HG03135 (cell line): Measurements from ENCODE around the gene KIF4B.
"Not testable (repeated sequence)": the region's sequence is repeated elsewhere in the genome, so short reads cannot be mapped to it uniquely, and the experiment has no call there.

Experiments used
- ATAC-seq: cut with Tn5 transposase; IDR thresholded peaks from one replicate; pipeline ENCODE4 v1.9.1; 2021; ENCODE audit warnings: mild to moderate bottlenecking, moderate library complexity; ENCODE audit not compliant: unreplicated experiment

The KIF4B gene, protein sequence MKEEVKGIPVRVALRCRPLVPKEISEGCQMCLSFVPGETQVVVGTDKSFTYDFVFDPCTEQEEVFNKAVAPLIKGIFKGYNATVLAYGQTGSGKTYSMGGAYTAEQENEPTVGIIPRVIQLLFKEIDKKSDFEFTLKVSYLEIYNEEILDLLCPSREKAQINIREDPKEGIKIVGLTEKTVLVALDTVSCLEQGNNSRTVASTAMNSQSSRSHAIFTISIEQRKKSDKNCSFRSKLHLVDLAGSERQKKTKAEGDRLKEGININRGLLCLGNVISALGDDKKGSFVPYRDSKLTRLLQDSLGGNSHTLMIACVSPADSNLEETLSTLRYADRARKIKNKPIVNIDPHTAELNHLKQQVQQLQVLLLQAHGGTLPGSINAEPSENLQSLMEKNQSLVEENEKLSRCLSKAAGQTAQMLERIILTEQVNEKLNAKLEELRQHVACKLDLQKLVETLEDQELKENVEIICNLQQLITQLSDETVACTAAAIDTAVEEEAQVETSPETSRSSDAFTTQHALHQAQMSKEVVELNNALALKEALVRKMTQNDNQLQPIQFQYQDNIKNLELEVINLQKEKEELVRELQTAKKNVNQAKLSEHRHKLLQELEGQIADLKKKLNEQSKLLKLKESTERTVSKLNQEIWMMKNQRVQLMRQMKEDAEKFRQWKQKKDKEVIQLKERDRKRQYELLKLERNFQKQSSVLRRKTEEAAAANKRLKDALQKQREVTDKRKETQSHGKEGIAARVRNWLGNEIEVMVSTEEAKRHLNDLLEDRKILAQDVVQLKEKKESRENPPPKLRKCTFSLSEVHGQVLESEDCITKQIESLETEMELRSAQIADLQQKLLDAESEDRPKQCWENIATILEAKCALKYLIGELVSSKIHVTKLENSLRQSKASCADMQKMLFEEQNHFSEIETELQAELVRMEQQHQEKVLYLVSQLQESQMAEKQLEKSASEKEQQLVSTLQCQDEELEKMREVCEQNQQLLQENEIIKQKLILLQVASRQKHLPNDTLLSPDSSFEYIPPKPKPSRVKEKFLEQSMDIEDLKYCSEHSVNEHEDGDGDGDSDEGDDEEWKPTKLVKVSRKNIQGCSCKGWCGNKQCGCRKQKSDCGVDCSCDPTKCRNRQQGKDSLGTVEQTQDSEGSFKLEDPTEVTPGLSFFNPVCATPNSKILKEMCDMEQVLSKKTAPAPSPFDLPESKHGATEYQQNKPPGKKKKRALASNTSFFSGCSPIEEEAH

GRCh38 chr5:155013526-155013925 is at the start of gene KIF4B:
TSS of gene KIF4B (plus strand) at chr5:155013755. CDS start at chr5:155013860, 105 bp downstream.
- ATAC-seq, result no peak

DNA sequence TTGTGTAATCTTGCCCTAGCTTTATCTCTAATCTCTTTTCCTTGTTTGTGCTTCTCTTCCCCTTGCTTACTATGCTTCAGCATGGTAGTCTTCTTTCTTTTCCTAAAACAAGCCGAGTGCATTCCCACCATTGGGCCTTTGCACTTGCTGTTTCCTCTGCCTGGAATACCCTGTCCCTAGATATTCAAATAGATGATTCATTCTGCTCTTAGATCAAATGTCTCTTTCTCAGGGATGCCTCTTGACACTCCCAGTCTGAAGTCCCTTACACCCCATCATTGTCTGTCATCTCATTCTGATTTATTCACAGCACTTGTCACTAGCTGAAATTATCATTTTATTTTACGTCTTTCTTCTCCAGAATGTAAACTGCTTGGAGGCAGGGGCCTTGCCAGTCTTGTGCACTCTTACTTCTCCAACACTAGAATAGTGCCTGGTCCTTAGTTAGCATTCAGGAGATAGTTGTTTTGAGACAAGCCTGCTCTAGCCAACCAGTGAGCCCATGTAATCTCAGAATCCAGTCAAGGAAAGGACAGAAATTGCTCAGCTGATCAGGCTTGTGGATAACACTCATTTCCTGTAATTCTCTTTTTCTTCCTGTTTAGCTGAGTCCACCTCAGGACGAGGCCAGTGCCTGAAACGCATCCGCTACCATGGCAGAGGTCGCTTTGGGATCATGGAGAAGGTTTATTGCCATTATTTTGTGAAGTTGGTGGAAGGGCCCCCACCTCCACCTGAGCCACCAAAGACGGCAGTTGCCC is 47.3 kb upstream of the KIF4B start:
- no peak for ATAC-seq

DNA sequence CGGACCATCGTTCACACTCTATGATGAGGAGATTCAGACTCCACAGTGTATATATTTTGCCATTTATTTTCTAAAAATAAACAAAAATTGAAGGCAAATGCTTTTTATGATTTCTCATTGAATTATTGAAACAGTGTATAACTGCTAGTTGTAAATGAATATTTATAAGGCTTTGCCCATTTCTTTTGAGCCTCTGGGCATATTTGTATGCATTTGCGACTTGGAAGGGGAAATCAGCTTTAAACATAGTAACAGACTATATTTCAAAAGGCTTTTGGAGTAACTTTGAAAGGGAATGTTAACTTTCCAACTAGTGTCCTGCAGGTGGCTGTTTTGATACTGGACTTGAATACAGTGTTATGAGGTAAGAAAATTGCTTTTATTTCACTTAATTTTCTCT is 46.7 kb upstream of the KIF4B start:
- no peak for ATAC-seq

- no peak for ATAC-seq
These were observed 46.0 kb upstream of the KIF4B start for GRCh38 chr5:154967421-154968024.

DNA sequence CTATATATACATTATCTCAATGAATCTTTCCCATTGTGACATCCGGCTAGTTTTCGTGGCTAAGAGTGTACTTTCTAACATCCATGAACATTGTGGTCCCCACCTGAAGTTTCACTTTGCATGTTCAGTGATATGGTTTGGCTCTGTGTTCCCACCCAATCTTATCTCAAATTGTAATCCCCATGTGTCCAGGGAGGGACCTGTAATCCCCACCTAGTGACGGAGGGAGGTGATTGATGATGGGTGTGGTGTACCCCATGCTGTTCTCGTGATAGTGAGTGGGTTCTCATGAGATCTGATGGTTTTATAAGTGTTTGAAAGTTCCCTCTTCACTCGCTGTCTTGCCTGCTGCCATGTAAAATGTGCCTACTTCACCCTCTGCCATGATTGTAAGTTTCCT is 44.6 kb upstream of the KIF4B start:
- no peak for ATAC-seq

- no peak for ATAC-seq
These were observed 42.8 kb upstream of the KIF4B start for GRCh38 chr5:154970759-154971158.

GRCh38 chr5:154971501-154971900 is 42.1 kb upstream of the KIF4B start:
- no peak for ATAC-seq

- no peak for ATAC-seq
These were observed 41.0 kb upstream of the KIF4B start for GRCh38 chr5:154972476-154973080.

DNA sequence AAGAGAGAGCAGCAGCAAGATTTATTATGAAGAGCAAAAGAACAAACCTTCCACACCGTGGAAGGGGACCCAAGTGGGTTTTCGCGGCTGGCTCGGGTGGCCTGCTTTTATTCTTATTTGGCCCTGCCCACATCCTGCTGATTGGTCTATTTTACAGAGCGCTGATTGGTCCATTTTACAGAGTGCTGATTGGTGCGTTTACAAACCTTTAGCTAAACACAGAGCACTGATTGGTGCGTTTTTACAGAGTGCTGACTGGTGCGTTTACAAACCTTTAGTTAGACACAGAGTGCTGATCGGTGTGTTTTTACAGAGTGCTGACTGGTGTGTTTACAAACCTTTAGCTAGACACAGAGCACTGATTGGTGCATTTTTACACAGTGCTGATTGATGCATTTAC is 37.5 kb upstream of the KIF4B start:
- not testable (repeated sequence) for ATAC-seq

- no peak for ATAC-seq
These were observed 36.1 kb upstream of the KIF4B start for GRCh38 chr5:154977409-154977808.

- ATAC-seq, result not testable (repeated sequence)
These were observed 35.3 kb upstream of the KIF4B start for GRCh38 chr5:154978294-154978693.

DNA sequence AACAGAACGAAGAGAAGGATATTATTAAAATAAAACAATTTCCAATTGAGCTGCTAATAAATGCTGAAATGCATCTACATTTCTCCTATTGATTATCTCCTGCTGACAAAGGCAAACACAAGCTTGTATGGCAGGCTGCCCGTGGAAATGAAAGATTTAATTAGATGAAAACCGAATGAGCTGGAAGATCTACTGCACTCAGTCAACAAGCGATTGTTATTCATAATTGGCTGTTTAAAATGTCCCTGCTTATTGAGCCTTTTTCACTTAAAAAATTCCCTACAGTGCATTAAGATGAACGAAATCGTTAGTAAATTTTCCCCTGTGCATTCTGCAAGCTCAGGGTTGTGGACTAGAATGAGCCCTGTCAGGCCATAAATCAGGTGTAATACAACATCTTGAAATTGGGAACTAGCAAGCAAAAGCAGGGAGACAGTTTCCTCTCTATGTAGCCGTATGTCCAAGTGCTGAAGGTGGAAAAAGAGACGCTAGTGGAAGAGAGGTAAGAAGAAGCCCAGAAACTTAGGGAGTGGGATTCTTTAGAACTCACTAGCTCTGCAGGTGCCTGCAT is 28.5 kb upstream of the KIF4B start:
- no peak for ATAC-seq

DNA sequence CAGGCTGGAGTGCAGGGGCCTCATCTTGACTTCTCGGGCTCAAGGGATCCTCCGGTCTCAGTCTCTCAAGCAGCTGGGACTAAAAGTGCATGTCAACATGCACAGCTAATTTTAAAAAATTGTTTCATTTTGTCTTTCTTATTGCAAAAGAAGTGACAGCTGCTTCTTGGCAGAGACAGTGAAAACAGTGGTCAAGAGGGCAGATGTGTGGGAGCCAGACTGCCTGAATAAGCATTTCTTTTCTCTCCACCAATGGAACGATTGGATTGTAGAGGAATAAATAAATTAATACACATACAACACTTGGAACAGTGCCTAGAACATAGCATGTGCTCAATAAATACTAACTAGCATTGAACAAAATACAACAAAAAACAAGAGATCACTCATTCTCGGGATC is 27.4 kb upstream of the KIF4B start:
- ATAC-seq, result no peak

DNA sequence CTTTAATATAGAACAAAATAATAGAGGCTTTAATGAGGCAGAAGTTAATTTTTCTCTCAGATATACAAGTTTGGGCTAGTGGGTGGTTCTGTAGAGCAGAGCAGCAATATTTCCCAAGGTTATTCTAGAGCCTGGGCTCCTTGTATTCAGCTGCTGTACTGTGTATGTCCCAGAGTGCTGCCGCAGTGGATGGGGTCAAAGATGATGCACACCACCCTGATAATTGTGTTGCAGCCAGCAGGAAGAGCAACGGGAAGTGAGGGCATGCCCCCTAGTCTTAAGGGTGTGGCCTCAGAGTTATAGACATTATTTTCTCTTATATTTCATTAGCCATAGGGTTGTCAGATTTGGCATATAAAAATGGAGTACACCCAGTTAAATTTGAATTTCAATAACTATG is 23.9 kb upstream of the KIF4B start:
- ATAC-seq, result no peak

DNA sequence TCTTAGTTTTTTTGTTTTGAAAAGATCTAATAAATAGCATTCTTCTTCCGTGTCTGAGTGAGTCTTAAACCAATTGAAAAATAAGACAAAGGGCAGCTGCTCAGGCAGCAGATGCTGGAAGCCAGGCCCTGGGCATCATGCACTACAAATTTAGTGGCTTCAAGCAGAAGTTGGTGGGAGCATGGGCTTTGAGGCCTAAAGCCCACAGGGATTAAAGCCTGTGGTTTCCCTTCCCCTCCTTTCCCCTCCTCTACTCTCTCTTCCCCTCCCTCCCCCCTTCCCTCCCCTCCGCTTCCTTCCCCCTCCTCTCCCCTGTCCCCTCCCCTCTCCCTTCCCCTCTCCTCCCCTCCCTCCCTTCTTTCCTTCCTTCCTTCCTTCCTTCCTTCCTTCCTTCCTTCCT is 20.1 kb upstream of the KIF4B start:
- ATAC-seq, result no peak

DNA sequence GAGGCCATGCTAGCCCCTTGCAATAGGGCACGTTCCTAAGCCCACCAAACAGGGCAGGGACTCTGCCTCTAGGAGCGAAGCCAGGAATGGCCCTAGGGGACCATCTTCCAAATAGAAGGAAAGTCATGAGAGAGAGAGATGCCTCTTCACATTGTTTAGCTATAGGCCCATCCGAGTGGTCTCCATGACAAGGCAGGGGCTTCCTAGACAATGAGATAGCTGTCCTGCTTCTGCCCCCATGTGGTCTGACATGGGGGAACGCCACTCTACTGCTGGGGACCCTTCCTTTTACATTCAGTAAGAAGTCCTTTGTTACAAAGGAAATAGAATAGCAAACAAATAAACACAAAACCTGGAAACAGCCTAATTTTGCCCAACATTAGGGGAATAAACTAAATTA is 17.9 kb upstream of the KIF4B start:
- no peak for ATAC-seq

DNA sequence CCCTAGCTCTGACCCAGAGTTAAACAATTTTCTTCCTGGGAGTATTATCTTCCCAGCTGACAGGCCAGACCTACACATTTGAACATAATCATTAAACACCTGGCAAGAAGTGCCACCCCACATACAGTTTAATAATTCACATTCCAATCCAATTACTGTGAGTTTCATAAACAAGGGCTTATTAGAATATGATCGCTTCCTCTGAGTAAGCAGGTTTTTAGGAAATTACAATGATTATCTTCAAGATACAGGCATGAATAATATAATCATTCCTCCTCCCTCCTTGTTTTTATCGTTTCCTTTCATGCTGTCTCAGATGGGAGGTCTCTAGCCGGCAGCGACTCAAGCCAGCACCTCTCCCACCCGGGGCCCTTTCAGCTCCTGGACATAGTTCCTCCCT is 15.8 kb upstream of the KIF4B start:
- no peak for ATAC-seq

GRCh38 chr5:154999865-155000264 is 13.7 kb upstream of the KIF4B start:
- ATAC-seq, result no peak

- no peak for ATAC-seq
These were observed 12.0 kb upstream of the KIF4B start for GRCh38 chr5:155001523-155001922.
